RWPE1 (cell line): ENCODE data around the gene ZSWIM5.
"Not testable (repeated sequence)": the region's sequence is repeated elsewhere in the genome, so short reads cannot be mapped to it uniquely, and the experiment has no call there.

Experiments
- CTCF ChIA-PET: fragments of 350-600 bp; sonication (Branson Sonifier 250); formaldehyde crosslinking; extraction: SDS; loops from one replicate; lab custom pipeline; 2021; lab: Yijun Ruan, JAX
- POLR2A ChIA-PET: fragments of 400-600 bp; formaldehyde crosslinking; extraction: SDS; loops from one replicate; lab custom pipeline; 2020; ENCODE audit warnings: antibody characterized with exemption; ENCODE audit not compliant: low non-redundant PET; lab: Yijun Ruan, JAX
- DNase-seq: peaks from one replicate; pipeline ENCODE4 v3.0.0; 2012; ENCODE audit warnings: low spot score
- H3K27ac ChIP-seq: fragments of 450-650 bp; 2 replicates; pipeline ENCODE4 v1.5.1; 2017
- TF ChIP-seq, protein P1 (sequence below): fragments of 450-650 bp; conservative IDR thresholded peaks from 2 replicates; pipeline ENCODE4 v1.5.1; 2017; ENCODE audit warnings: low read depth, mild to moderate bottlenecking

Gene ZSWIM5

DNA sequence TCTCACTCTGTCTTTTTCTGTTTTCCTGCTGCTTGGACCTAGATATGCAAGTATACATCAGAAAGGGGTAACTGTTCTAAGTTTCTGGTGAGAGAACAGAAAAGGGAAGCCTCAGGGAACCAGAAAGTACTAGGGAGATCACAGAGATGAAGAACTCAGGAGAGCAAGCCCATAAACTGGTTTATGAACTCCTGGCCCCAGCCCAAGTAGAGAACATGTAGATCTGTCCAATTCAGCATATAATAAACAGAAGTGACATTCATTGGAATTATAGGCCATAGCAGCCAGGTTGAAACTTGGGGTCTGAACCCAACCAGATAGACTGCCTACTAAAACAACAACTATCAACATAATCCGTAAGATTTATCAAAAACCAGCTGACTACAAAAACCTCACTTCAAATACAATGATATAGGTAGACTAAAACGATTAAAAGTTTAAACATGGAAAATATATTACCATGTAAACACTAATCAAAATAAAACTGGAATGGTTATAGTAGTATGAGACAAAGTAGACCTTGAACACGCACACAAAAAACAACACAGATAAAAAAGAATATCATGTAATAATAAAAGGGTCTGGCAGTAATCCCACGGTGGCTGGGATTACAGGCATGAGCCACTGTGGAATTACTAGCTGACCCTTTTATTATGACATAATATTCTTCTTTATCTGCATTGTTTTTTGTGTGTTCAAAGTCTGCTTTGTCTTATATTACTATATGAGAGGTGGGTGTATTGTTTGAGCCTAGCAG is 65.0 kb downstream of the ZSWIM5 start:
- H3K27ac ChIP-seq, result no peak overlapping the region
- TF ChIP-seq, protein P1, sequence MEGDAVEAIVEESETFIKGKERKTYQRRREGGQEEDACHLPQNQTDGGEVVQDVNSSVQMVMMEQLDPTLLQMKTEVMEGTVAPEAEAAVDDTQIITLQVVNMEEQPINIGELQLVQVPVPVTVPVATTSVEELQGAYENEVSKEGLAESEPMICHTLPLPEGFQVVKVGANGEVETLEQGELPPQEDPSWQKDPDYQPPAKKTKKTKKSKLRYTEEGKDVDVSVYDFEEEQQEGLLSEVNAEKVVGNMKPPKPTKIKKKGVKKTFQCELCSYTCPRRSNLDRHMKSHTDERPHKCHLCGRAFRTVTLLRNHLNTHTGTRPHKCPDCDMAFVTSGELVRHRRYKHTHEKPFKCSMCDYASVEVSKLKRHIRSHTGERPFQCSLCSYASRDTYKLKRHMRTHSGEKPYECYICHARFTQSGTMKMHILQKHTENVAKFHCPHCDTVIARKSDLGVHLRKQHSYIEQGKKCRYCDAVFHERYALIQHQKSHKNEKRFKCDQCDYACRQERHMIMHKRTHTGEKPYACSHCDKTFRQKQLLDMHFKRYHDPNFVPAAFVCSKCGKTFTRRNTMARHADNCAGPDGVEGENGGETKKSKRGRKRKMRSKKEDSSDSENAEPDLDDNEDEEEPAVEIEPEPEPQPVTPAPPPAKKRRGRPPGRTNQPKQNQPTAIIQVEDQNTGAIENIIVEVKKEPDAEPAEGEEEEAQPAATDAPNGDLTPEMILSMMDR, result no peak
- no peak for DNase-seq
- POLR2A ChIA-PET, result no interaction called here
- CTCF ChIA-PET, result interaction anchor here (0.7 kb wide), 2 partner anchors 10 to 657 kb away, joined by 3 read pairs; no protein-coding TSS in a partner anchor

DNA sequence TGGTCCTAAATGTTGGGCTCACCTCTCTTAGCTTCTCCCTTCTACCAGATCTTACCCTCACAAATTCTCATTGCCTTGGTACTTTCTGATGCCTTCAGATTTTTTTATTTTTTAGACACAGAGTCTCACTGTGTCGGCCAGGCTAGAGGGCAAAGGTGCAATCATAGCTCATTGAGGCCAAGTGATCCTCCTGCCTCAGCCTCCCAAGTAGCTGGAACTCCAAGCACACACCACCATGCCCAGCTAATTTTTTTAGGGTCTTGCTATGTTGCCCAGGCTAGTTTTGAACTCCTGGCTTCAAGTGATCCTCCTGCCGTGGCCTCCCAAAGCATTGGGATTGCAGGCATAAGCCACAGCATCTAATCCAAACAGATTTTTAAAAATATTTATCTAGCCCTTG is 69.4 kb downstream of the ZSWIM5 start:
- H3K27ac ChIP-seq, result no peak overlapping the region
- DNase-seq, result no peak
- ChIA-PET CTCF (no interaction called here), POLR2A (no interaction called here)
- TF ChIP-seq, protein P1, result no peak

DNA sequence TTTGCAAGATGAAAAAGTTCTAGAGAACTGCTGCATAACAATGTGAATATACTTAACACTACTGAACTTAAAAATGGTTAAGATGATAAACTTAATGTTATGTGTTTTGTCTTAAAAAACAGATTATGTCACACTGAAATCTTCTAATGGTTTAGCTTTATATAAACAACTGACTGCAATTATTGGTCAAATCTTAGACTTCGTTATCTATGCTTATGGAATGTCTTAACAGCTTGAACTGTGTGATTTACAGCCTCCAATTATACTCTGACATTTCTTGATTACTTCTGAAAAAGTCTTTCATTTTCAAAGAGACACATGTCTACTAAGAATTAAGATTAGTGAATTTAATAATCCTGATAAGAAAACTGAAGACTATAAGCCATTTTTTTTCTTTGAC is 71.1 kb downstream of the ZSWIM5 start:
- POLR2A ChIA-PET, result no interaction called here
- TF ChIP-seq, protein P1, result no peak
- DNase-seq, result no peak
- CTCF ChIA-PET, result no interaction called here
- H3K27ac ChIP-seq, result no peak overlapping the region

DNA sequence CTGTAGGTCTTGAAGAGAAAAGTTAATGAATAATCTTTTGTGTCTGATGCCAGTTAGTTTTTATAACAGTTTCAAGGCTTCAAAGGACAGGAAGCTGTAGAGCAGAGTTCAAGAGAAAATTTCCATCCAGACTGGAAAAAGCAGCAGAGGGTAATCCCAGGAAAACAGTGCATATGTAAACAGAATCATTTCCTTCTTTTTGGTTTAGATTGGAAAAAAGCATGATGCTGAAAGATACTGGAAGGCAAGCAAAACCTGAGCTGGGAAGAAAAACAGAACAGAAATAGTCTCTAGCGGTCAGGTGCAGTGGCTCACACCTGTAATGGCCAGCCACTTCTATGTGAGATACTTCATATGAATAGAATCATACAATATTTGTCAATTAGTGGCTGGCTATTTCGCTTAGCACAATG is 71.9 kb downstream of the ZSWIM5 start:
- no peak for DNase-seq
- ChIA-PET CTCF (interaction anchor here (0.5 kb wide), 1 partner anchor 420 kb away, joined by 5 read pairs; no protein-coding TSS in a partner anchor), POLR2A (no interaction called here)
- no peak overlapping the region for H3K27ac ChIP-seq
- TF ChIP-seq, protein P1, result no peak

GRCh38 chr1:45132719-45133118 is 73.7 kb downstream of the ZSWIM5 start:
- DNase-seq, CTCF ChIA-PET, POLR2A ChIA-PET, H3K27ac ChIP-seq: not testable (repeated sequence)

DNA sequence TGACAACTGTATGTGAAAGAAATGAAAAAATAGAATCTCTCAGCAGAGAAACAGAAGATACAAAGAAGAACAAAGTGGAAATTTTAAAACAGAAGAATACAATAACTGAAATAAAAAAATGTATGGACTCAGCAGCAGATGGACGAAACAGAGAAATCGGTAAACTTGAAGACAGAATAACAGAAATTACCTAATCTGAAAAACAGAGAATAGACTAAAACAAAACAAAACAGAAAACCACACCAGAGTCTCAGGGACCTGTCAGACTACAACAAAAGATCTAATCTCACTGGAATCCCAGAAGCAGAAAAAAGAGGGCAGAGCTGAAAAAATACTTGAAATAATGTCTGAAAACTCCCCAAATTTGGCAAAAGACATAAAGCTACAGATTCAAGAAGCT is 83.0 kb downstream of the ZSWIM5 start:
- DNase-seq, result no peak
- no peak overlapping the region for H3K27ac ChIP-seq
- CTCF ChIA-PET, result interaction anchor here (0.7 kb wide), 1 partner anchor 160 kb away, joined by 3 read pairs; no protein-coding TSS in a partner anchor
- TF ChIP-seq, protein P1, result no peak
- POLR2A ChIA-PET, result no interaction called here

GRCh38 chr1:45122724-45123123 is 83.7 kb downstream of the ZSWIM5 start:
- CTCF ChIA-PET, result interaction anchor here (0.5 kb wide), 1 partner anchor 364 kb away, joined by 4 read pairs; no protein-coding TSS in a partner anchor
- DNase-seq, result no peak
- POLR2A ChIA-PET, result no interaction called here
- H3K27ac ChIP-seq, result no peak overlapping the region
- TF ChIP-seq, protein P1, result no peak
